GM04504 (cell line): ENCODE measurements around the gene SPDYE2B.
"Not testable (repeated sequence)": the region's sequence is repeated elsewhere in the genome, so short reads cannot be mapped to it uniquely, and the experiment has no call there.

Source experiments
- DNase-seq: peaks from one replicate; pipeline ENCODE4 v3.0.0-alpha.2; 2012; ENCODE audit warnings: low read depth

SPDYE2B gene

GRCh38 chr7:102649924-102650323 is at the start of gene SPDYE2B:
Gene SPDYE2B, plus strand, starts transcription at chr7:102650319. Its CDS starts 2,030 bp downstream, at chr7:102652349.
- not testable (repeated sequence) for DNase-seq

GRCh38 chr7:102602317-102602716 is 47.8 kb upstream of the SPDYE2B start:
- DNase-seq: not testable (repeated sequence)

GRCh38 chr7:102604431-102605145 is 45.5 kb upstream of the SPDYE2B start:
- not testable (repeated sequence) for DNase-seq

GRCh38 chr7:102606848-102607247 is 43.3 kb upstream of the SPDYE2B start:
- not testable (repeated sequence) for DNase-seq

- not testable (repeated sequence) for DNase-seq
Observed at GRCh38 chr7:102609734-102610133, 40.4 kb upstream of the SPDYE2B start.

GRCh38 chr7:102610441-102610840 is 39.7 kb upstream of the SPDYE2B start:
- not testable (repeated sequence) for DNase-seq

GRCh38 chr7:102611013-102611674 is 39.0 kb upstream of the SPDYE2B start:
- not testable (repeated sequence) for DNase-seq

- DNase-seq: not testable (repeated sequence)
Observed at GRCh38 chr7:102611675-102612325, 38.3 kb upstream of the SPDYE2B start.

- DNase-seq: not testable (repeated sequence)
Observed at GRCh38 chr7:102613575-102614345, 36.4 kb upstream of the SPDYE2B start.

GRCh38 chr7:102614346-102614697 is 35.8 kb upstream of the SPDYE2B start:
- DNase-seq: not testable (repeated sequence)

GRCh38 chr7:102614873-102615272 is 35.2 kb upstream of the SPDYE2B start:
- DNase-seq: not testable (repeated sequence)

- not testable (repeated sequence) for DNase-seq
Observed at GRCh38 chr7:102615930-102616329, 34.2 kb upstream of the SPDYE2B start.

- DNase-seq: not testable (repeated sequence)
Observed at GRCh38 chr7:102616507-102617125, 33.5 kb upstream of the SPDYE2B start, which contains the start of gene RASA4. Gene RASA4, minus strand, starts transcription at chr7:102616756. Its CDS starts 67 bp downstream, at chr7:102616689.

- DNase-seq: not testable (repeated sequence)
Observed at GRCh38 chr7:102618122-102618521, 32.0 kb upstream of the SPDYE2B start.

GRCh38 chr7:102627271-102627904 is 22.7 kb upstream of the SPDYE2B start:
- not testable (repeated sequence) for DNase-seq

- not testable (repeated sequence) for DNase-seq
Observed at GRCh38 chr7:102630622-102631021, 19.5 kb upstream of the SPDYE2B start.

GRCh38 chr7:102634299-102634698 is 15.8 kb upstream of the SPDYE2B start:
- DNase-seq: not testable (repeated sequence)

- DNase-seq: not testable (repeated sequence)
Observed at GRCh38 chr7:102635354-102635753, 14.8 kb upstream of the SPDYE2B start.

- DNase-seq: not testable (repeated sequence)
Observed at GRCh38 chr7:102636956-102637355, 13.2 kb upstream of the SPDYE2B start.

- DNase-seq: not testable (repeated sequence)
Observed at GRCh38 chr7:102638848-102639247, 11.3 kb upstream of the SPDYE2B start.

- DNase-seq: not testable (repeated sequence)
Observed at GRCh38 chr7:102642691-102643090, 7.4 kb upstream of the SPDYE2B start, which contains the start of gene UPK3BL1. Gene UPK3BL1, minus strand, starts transcription at chr7:102642791. Its CDS starts 50 bp downstream, at chr7:102642741.
